OCI-M1 (cell line): Measurements from ENCODE around the gene GALK1.
A peak's percentile ranks its signal among the peaks of the same experiment; 100 is the strongest.
"Not testable (repeated sequence)": the region's sequence is repeated elsewhere in the genome, so short reads cannot be mapped to it uniquely, and the experiment has no call there.

Experiments
- DNase-seq: peaks from one replicate; lab custom pipeline; 2025; lab: John Stamatoyannopoulos, UW

GALK1 gene

DNA sequence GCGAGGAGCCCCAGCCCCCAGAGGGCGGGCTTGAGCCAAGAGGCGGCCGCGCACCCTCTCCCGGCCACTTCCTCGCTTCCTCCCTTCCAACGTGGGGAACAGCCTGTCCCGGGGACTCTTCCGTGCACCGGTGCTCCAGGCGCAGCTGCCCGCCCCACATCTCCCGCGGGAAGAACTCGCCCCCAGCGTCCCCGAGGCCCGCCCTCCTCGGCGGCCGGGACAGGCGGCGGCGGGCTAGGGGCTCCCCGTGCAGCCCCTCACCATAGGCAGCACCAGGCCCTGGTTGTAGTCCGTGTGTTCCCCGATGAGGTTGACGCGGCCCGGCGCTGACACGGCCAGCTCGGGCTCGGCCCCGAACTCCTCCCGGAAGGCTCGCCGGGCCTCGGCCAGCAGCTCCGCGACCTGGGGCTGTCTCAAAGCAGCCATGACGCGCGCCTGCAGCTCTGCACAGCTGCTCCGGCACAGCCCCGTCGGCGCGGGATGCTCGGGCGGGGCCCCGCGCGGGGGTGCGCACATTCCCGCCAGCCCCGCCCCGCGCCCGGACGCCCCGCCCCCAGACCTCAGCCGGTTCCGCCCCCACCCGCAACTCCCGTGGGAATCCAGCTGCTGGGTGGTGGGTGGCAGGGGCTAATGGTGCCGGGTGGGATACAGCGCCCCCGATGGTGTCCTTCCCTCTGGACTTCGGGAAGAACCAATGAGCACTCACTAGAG lies at the start of gene GALK1:
GALK1 (minus strand) TSS at position 482 of the 711 bp plus-strand sequence; CDS start at position 426, 56 bp downstream.
- DNase-seq, result peak; percentile 75

DNA sequence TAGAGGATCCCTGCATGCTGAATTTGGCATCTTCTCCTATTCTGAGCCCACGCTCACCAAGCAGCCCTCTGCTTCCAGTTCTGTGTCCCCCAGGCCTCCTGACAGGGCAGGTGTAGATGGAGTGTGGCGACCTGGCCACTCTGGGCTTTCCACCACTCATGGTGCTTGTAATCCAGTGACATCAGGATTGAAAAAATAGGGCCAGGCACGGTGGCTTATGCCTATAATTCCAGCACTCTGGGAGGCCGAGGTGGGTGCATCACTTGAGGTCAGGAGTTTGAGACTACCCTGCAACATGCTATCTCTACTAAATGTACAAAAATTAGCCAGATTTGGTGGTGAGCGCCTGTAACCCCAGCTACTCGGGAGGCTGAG lies 49.0 kb upstream of the GALK1 start:
- no peak for DNase-seq

DNA sequence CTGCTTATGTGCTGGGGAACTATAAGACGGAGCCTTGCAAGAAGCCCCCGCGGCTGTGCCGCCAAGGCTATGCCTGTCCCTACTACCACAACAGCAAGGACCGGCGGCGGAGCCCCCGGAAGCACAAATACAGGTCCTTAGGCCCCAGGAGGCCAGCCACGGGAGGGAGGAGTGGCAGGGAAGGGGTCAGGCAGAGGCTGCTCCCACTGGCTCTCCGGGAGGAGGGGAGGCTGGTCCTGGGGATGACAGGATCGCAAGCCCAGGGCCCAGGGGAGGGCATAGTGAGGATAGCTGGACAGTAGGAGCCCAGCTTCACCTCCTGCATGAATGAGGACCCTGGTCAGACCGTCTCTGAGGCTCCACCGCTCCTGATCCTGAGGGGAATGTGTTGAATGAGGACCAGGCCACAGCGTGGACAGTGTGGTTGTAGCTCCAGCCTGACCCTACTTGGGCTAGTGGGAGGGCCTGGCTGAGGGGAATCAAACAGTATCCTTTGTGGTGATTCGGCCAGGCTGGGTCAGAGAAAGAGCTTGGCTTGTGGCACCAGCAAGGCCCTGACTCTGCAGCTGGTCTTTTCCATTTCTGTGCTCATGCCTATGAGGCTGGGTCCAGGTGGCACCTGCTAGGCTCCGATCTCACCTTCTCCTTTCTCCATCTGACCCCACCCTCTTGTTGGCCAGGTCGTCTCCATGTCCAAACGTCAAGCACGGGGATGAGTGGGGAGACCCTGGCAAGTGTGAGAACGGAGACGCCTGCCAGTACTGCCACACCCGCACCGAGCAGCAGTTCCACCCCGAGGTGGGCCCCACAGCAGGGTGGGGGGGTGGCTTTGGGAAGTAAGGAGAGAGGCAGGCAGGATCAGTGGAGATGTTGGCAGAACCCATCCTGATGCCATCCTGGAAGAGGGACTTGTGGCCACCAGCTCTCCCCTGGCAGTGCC lies 48.4 kb upstream of the GALK1 start:
- no peak for DNase-seq

DNA sequence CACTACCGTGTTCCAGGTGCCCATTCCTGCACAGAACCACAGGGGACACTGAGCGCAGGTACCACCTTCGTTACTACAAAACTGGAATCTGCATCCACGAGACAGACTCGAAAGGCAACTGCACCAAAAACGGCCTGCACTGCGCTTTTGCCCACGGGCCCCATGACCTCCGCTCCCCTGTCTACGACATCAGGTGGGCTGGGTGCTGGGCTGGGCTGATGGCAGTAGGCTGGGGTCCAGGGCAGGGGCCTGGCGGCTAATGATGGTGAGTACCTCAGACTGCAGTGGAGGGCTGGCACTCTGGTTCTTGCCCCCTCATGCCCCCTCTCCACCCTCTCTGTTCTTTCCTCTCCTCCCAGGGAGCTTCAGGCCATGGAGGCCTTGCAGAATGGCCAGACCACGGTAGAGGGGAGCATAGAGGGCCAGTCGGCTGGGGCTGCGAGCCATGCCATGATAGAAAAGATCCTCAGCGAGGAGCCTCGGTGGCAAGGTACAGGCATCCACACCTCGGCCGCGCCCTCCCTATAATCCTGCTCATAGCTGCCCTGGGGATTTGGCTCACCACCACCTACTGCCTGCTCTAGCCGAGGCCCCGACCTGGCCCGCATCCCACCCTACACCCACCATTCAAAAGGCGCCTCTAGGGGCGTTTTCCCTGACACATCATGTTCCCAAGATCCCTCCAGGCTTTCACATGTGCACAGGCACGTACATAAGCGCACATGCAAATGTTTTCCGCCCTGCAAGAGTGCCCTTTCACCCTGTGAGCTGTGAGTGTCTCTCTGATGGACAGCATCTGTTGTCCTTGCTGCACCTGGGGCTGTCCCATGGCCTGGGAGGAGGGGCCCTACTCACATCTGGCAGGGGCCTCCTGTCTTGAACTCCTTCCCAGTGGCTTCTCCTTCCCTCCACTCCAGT lies 47.4 kb upstream of the GALK1 start:
- DNase-seq, result no peak

DNA sequence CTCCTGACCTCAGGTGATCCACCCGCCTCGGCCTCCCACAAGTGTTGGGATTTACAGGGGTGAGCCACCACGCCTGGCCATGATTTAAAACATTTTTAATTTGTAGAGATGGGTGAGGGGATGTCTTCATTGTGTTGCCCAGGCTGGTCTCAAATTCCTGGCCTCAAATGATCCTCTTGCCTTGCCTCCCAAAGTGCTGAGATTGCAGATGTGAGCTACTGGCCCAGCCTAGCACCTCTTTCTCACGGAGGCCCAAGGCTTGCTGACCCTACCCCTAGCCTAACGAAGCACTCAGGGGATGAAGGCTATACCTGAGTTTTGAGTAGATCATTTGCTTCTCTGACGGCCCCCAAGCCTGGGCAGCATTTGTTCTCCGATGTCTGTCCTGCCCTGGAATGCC lies 46.2 kb upstream of the GALK1 start:
- no peak for DNase-seq

DNA sequence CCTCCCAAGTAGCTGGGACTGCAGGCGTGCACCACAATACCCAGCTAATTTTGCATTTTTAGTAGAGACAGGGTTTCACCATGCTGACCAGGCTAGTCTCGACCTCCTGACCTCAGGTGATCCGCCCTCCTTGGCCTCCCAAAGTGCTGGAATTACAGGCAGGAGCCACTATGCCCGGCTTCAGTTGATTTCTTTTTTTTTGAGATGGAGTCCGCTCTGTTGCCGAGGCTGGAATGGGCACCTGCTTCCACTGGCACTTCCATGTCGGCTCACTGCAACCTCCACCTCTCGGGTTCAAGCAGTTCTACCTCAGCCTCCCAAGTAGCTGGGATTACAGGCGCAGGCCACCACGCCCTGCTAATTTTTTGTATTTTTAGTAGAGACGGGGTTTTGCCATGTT lies 45.8 kb upstream of the GALK1 start:
- not testable (repeated sequence) for DNase-seq

DNA sequence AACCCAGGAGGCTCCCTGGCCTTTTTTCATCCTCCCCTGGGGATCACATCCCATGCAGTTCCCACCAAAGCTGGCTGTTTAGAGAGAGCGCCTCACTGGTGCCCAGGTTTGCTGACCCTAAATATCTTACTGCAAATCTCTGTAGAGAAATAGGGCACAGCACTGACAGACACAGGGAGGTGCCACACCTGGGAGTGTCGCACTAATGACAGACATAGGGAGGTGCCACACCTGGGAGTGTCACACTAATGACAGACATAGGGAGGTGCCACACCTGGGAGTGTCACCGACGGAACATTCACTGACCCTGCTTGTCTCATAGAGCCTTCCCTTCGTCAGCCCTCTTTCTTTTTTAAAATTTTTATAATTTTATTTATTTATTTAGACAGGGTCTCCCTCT lies 45.2 kb upstream of the GALK1 start:
- DNase-seq, result no peak

DNA sequence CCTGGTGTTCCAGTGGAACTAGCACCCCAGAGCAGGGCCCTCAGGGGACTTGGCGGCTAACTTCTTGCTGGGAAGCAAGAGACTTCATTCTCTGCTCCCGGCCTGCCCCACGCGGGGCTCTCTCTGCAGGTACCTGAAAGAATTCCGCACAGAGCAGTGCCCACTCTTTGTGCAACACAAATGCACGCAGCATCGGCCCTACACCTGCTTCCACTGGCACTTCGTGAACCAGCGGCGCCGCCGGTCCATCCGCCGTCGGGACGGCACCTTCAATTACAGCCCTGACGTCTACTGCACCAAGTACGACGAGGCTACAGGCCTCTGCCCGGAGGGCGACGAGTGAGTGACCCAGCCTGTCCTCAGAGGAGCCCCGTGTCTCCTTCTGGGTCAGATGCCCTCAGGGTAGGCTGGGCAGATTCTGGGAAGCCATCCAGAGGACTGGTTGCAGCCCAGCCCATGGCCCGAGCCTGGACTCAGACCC lies 44.7 kb upstream of the GALK1 start:
- no peak for DNase-seq

DNA sequence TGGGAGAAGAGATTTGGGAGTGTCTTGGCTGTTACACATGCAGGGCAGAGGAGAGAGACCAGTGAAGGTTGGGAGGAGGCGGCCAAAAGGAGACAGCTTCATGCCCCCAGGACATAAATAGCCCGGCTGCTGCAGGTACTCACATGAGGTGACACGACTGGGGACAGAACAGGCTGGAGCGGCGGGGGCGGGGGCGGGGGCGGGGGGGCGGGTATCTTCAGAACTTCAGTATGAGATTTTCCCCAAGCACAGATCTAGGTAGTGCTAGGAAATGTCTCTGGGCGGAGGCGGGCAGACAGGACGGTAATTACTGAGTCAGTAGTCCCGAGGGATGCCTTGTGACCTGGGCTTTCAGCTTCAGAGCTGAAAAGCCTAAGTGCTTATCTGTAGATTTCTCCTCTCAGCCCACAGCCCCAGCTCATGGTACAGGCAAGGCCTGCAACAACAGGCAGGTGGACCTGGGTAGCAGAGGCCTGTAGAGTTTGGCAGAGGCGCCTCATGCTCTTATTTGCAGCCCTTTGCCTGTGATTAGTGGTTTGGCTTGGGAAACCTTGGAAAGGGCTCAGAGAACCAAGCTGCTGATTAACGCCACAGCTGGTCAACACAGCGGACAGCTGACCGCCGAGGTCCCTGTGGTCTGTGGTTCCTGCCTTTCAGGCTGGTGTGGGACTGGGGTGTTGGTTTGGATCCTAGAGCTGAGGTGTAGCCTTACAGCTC lies 44.1 kb upstream of the GALK1 start:
- no peak for DNase-seq

DNA sequence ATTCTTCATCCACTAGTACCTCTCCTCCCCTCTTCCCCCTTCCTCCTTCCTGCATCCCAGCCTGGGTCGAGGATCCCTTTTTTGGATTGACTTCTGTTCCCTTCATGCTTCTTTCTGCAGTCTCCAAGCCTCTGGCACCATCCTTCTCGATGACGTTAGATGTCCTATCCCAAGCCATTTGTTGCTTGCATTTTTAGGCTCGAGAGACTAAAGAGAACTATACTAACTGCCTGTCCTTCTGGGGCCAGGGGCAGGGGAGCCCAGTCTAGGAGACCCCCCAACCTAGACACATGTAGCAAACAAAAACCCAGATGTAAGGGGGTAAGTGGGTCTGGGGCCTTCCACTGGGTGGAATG lies 43.5 kb upstream of the GALK1 start:
- no peak for DNase-seq

DNA sequence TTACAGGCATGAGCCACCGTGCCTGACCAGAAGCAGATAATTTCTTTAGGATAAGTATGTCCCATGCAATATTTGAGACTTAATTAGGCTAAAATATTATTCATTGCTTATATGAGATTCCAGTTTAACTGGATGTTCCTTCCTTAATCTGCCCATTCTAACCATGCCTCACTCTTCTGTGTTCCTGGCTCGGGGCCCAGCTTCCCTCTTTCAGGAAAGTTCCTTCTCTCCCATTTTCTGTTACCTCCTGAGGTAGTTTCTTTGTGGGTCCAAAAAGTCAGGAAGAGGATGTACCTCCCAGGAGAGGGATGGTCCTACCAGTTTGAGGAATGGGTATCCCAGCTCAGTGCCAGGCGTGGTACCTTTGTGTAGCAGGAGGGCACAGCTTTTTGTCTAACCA lies 42.9 kb upstream of the GALK1 start:
- DNase-seq, result no peak

DNA sequence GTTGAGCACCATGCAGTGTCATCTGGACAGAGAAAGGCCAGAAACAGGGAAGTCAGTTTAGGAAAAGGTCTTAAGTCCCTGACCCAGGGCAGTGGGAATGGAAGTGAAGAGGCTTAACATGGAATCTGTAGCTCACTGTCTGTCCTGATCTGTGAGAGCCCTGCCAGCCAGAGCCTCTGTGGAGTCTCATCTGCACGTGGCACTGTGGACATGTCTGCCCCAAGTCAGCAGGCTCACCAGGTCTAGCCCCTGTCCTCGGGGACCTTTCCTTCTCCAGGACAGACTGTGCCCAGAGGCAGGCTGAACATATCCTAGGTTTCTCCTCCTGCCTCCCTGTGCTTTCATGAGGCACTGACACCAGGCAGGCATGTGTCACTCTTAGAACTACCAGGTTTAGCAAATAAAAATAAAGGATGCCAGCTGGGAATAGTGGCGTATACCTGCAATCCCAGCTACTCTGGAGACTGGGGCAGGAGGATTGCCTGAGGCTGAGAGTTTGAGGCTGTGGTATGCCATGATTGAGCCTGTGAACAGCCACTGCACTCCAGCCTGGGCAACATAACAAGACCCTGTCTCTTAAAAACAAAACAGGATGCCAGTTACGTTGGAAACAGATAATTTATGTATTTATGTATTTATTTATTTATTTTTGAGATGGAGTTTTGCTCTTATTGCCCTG lies 42.0 kb upstream of the GALK1 start:
- no peak for DNase-seq

DNA sequence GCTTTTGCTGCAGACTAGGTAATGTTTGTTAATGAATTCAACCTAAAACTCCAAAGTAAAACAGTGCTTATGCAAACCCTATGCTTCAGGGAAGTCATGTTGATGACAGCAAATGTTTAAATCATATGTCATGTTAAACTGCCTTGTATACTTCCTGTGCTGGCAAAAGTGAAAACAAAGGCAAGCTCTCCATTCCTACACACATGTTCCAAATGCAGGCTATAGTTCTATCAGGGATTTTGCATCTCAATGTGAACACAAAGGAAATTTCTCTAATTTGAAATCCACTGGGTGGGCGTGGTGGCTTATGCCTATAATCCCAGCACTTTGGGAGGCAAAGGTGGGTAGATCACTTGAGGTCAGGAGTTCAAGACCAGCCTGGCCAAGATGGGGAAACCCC lies 38.9 kb upstream of the GALK1 start:
- DNase-seq, result no peak

DNA sequence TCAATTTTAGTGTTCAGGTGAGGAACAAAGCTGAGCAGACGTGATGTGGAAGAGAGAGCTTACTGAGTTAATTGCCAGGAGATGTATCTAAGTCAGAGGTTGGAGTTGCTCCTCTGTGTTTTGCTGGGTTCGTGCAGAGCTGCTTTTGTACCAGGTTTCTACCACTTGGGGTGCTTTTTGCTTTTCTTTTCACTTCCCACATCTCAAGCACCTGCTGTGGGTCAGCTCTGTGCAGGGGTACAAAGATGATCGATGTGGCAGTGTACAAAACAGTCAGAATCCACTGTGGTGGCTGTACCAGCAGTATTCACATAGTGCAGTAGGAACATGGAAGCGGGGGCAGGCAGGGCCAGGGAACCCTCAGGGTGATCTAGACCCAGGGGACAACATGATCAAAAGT lies 34.4 kb upstream of the GALK1 start:
- no peak for DNase-seq

DNA sequence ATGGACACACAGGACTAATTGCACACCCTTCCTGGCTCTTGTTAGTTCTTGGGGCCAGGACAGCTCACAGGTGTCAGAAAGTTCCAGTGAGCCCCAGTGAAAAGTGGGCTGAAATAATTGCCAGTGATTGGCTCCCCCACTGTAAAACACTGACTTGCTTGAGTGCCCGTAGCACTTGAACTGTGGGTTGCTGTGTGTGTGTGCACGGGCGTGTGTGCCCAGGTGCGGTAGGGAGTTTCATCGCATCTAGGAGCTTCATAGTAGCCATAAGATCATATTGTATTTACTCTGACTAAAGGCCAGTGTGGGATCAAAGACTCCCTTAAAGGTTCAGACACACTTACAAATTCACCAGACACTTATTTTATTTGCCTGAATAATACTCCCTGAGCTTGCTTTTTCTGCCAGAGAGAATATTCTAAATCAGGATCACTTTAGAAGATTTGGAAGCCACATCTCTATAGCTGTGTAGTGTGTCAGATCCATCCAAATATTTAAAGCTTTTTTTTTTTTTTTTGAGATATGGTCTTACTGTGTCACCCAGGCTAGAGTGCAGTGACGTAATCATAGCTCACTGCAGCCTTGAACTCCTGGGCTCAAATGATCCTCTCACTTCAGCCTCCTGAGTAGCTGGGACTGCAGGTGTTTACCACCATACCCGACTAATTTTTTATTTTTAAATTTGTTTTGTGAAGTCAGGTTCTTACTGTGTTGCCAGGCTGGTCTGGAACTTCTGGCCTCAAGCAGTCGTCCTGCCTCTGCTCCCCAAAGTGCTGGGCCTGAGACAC lies 31.0 kb upstream of the GALK1 start:
- DNase-seq, result peak; percentile 8

DNA sequence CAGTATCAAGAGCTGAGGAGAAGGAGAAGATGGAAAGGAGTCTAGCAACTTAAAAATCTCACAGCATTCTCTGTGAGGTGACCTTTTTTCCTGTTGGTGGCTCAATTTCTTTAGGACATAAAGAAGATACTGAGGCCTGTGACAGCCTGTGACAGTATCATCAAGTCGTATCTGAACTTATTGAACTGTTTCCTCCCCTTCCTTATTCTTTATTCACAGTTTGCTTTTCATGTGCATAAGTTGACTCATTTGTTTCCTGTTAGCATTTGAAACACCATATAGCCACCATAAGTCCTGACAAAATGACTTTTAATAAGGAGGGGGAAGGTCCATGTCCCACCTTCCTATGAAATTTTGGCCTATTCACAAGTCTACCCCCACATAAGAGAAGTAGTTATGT lies 28.5 kb upstream of the GALK1 start:
- no peak for DNase-seq

DNA sequence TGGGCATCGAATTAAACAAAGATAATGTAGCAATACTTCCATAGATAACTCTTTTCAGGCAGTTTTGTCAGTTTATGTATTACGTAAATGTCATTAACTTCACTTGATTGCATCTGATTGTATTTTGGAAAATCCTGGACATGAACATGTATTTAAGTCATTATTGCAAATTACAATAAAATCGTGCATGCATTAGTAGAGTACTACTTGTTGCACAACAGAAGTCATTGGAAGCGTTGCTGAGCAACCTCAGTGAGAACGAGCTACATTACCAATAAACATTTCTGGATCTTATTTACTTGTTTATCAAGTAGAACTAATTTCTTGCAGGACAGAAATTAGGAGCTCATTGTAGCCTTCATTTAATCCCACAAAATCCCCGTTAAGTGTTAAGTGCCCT lies 26.3 kb upstream of the GALK1 start:
- DNase-seq, result no peak

DNA sequence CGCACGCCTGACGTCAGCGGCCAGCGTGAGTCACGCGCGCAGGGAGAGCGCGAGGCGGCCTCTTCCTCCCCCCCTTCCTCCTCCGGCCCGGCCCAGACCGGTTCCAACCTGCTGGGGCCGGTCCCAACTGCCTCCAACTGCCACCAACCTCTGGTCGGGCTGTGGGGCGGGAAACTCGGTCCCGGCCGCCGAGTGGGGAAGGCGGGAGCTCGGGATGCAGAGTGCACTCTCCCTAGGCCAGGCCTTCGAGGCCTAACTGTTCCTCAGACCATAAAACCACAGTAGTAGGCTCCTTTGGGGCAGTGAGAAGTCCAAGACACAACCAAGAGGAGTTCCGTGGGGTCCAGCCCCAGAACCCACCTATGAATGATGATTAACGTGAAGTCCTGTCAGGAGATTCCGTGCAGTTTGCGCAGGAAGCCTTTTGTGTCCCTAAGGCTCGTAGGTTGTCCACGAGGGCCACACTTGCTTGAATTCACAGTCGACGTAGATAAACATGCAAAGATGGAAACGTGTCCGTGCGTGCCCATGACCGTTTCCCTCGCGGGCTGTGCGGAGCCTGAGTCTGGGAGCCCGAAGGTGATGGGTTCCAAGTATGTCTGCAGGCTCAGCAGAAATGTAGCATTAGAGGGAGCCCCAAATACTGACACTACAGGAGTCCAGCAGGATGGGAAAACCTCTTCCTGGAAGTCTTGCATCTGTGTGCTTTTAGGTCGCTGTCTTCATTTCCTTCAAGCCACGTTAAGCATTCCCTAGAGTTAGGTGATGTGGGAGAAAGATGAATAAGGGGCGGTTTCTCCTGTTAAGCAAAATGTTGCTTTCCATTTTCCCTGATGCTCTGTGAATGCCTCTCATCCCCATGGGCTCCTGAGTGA lies 20.3 kb upstream of the GALK1 start:
- DNase-seq, result peak; percentile 97

DNA sequence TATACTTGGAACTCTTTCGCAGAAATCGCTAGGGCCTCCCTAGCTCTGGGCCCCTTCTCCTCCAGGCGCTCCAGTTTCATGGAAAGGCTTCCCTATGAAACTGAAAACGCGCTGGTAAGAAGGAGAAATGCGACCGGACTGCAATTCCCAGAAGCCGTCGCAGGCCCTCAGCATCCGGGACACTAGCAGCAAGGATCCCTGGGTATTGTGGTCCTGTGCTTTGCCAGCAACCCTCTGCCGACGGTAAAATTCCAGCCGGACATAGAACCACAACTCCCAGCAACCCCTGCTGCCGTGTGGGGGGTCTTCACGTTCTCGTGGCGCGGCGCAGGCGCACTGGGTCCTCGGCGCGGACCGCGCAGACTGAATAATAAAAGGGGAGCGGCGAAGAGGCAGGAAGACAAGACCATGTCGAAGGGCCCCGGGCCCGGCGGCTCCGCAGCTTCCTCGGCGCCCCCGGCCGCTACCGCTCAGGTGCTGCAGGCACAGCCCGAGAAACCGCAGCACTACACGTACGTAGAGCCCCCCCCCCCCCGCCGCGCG lies 19.6 kb upstream of the GALK1 start, which contains the start of gene UNK:
UNK (plus strand) TSS at position 334 of the 543 bp plus-strand sequence; CDS start at position 409, 75 bp downstream.
- peak; percentile 99 for DNase-seq
